COLO668 (cell line): ENCODE data around the gene LCE7A.

ENCODE experiments used
- DNase-seq: peaks from one replicate; lab custom pipeline; 2025; ENCODE audit not compliant: unreplicated experiment; lab: John Stamatoyannopoulos, UW

LCE7A gene

GRCh38 chr1:152859696-152860095 lies at the start of gene LCE7A:
TSS of gene LCE7A (plus strand) at chr1:152859996. CDS start at chr1:152860698, 702 bp downstream.
- DNase-seq: no peak

GRCh38 chr1:152811050-152811449 lies 48.7 kb upstream of the LCE7A start:
- DNase-seq: no peak

GRCh38 chr1:152811671-152812070 lies 48.1 kb upstream of the LCE7A start, which contains the start of gene LCE1B:
TSS of gene LCE1B (plus strand) at chr1:152811971. CDS start at chr1:152812447, 476 bp downstream.
- DNase-seq: no peak

GRCh38 chr1:152817309-152817708 lies 42.5 kb upstream of the LCE7A start:
- DNase-seq: no peak

GRCh38 chr1:152823294-152823693 lies 36.5 kb upstream of the LCE7A start:
- no peak for DNase-seq

DNA sequence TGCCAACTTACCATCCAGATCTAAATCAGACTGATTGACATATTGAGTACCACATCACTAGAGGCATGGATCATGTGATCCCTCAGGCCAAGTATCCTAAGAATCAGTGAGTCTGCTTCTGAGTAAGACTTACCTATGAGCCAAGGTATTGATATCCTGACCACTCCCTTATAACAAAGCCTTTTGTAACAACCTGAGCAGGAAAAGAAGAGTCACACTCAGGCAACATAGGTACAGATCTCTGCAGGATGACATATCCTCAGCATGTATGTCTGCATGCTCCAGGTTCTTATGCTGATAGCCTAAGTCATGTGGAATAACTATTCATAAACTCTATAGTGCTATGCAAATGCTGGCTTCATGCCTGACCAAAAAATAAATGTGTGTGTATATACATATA lies 34.8 kb upstream of the LCE7A start:
- no peak for DNase-seq

GRCh38 chr1:152827173-152827572 lies 32.6 kb upstream of the LCE7A start, which contains the start of gene LCE1A:
TSS of gene LCE1A (plus strand) at chr1:152827473. CDS start at chr1:152827473, 0 bp downstream.
- DNase-seq: no peak

- no peak for DNase-seq
These were observed 22.9 kb upstream of the LCE7A start for GRCh38 chr1:152836870-152837269.

DNA sequence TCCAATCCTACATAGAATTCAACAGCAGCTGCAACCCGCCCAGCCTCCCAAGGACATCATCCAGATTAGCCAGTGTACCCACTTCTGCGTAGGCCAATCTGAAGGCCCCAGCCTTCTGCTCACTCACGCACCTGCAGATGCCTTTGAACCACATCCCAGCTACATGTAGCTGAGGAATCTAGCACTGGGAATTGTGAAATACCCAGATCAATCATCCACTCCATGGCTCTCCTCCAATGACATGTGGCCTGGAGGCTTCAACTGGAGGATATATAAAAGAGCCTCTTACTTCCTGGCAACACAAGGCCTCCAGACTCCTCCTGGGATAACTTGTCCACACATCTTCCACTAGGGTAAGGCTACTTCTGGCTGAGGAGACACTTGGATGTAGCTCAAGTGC lies 17.2 kb upstream of the LCE7A start, which contains the start of gene LCE6A:
Gene LCE6A (plus strand): TSS at position 301 of the 400 bp plus-strand sequence. CDS start 665 bp downstream, outside the sequence.
- no peak for DNase-seq

DNA sequence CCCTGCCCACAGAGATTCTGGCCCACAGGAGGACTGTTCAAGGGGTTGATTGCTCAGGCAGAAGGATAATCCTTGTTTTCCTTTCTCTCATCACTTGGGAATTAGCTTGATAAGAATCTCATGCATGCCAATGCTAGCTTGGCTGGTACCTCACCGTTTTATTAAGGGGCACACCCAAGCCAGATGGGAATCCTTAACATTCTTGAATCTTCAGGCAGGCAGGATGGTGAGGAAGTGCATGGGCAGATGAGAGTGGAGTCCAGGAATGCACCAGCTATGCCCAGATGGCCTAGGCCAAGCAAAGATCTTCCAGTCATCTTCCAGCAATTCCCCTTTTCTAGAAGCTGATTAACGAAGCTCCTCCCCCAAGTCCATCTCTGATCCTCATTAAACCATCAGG lies 4.1 kb upstream of the LCE7A start:
- no peak for DNase-seq

DNA sequence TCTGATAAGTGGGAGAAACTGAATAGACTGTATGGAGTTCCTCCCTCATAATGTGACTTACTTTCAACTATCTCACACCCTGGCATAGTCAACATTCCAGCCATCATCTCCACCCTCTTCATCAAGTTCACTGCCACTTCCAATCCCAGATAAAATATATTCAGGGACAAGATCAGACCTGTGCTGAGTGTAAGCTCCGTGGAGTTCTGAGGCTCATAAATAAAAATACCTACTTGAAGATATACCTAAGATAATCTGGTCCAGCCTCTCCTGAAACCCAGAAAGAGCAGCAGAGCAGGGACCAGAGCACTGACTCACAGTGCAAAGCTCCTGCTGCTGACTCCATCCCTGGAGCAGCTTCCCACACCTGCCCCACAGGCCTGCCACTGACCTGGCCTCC lies 1.7 kb upstream of the LCE7A start:
- no peak for DNase-seq

GRCh38 chr1:152860129-152860528 lies 333 bp downstream of the LCE7A start:
- no peak for DNase-seq

DNA sequence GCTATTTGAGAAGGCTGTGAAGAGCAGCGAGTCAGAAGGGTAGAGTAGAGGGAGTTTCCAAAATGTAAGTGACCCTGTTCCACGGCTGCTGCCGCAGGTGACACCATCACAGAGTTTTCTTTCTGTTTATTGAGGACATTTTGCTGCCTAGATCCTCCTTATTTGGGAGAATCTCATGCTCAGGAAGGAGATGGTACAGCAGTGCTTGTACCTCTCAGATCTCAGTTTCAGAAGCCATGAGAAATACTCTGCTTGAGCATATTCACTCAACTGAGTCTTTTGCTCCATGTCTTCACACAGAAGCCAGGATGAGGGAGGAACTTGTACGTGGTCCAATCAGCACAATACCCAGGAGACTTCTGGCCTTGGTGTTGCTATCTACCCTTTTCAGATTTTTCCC lies 1.6 kb downstream of the LCE7A start:
- no peak for DNase-seq

DNA sequence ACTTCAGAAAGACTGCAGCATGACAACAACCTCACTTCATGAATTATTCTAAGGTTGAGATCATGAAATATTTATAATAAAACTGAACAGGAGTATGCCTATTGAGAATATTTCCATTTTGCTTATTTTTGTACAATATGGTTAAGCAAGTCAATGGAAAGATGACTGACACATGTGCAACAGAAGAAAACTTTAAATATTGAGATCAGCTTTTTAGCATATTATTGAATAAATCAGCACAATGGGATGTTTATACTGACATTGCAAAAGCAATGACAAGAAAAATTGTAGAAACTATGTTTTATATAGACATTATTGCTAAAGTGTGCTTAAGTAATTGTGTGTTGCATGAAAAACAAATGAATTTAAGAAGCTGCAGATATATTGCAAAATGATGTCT lies 4.6 kb downstream of the LCE7A start:
- no peak for DNase-seq

GRCh38 chr1:152866321-152866720 lies 6.5 kb downstream of the LCE7A start:
- DNase-seq: no peak

DNA sequence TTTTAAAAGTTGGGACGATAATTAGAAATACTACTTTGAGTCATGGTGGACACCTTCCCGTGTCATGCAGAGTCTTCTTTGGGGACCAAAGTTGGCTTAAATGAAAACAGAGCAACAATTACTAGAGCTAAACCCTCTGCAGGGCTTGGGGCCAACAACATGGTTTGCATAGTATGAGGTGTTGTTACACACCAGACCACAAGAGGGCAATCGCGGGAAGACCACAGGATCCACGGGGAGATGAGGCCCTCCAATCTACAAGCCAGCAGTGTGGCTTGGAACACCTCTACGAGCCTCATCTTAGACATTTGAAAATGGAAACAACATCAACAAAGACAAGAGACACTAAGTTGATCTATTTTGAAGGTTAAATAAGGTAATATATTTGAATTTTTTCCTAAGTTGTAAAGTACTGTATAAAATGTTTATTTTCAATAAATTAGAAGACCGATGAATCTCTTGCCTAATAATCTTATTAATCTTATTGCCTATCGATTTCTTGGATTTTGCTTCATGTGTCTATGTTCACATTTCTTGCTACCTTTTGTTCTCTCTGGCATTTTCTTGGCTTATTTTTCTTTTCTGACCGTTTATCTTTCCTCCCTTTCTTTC lies 10.1 kb downstream of the LCE7A start:
- peak; percentile 68 for DNase-seq

DNA sequence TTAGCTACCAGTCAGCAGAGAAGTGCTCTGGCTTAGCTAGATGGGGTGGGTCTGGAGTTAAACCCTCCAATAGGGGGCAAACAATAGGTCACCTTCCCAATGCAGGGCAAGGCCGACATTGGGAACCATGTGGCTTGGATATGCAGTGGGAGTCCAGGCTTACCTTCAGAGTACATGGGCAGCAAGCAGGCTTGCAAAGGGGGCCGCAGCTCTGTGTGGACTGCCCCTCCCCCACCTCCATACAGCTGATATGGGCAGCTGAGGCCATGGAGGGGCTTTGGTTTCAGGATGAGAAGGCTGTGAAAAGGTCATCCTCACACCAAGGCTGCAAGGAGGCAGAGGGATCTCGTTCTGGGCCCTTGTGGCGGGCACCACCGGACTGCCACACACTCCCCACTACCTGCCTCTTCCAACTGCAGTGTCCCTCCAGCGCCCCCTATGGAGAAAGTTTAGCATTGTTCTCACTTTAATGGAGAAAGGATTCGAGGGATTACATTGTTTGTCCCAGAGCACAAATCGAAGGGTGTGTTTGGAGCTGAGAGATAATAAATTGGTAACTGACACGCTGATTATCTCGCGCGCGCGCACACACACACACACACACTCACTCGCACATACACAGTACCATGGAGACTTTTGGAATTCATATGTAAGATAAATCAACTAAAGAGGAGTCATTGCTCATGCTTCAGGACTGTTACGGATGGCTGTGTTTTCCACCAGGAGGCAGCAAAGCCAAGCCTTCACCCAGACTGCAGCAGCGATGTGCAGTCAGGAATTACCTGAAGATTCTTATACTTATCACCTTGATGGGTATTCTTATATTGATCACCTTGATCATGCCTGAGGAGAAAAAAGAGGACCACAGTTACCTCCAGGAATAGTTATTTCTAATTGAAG lies 11.3 kb downstream of the LCE7A start:
- DNase-seq: no peak

DNA sequence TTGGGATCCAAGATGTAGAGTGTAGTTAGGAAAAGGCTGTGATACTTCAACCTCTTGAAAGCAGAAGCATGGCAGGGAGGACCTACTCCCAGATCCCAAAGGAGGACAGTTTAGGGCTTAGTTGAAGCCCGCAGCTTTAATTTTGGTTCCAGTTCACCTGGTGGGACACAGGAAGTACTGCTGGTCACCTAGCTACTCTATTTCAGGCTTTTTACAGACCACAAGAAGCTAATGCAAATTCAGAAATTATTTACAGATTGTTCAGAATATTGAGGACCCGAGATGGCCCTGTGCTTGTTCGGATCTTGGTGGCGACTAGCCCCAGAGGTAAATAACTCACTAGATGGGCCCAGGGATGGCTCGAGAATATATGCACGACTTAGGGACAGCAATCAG lies 11.9 kb downstream of the LCE7A start:
- no peak for DNase-seq

DNA sequence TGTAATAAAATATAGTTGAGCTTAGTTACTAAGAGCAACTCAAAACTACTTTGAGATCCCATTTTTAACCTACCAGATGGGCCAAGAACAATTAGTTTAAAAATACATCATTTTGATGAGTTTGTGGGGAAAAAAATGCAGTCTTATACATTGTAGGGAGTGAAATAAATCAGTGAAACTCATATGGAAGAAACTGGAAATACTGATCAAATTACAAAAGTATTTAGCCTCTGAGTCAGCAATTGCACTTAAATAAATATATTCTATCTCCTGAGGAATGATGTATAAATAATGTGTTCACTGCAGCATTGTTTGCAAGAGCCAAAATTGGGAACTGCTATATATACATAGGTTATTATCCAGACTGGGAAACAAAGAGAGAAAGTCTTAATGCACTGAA lies 13.7 kb downstream of the LCE7A start:
- no peak for DNase-seq

- no peak for DNase-seq
These were observed 17.0 kb downstream of the LCE7A start for GRCh38 chr1:152876827-152877226.

DNA sequence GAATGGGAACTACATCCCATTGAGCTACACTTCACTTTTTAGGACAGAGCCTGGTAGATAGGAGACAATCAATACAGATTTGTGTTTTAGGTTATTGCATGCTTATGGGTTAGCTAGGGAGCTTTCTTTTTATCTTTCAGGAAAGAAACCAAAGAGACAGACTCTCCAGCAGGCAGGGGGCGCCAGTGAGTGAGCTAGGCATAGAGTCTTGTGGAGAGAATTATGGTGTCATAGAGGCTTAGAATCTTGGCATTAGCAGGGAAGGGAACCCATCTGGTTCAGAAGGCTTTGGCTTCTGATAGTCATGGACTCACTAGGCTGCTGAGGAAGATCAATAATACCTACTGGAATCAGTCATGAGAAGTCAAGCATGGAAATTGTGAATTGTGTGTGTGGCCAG lies 18.2 kb downstream of the LCE7A start, which contains the start of gene SMCP:
Gene SMCP (plus strand): TSS at position 281 of the 400 bp plus-strand sequence. CDS start 6,101 bp downstream, outside the sequence.
- DNase-seq: no peak
